GM18858 (cell line): Measurements from ENCODE around the gene GSG1L.

ENCODE experiments used
- ATAC-seq: cut with Tn5 transposase; IDR thresholded peaks from one replicate; pipeline ENCODE4 v1.9.1; 2021; ENCODE audit not compliant: unreplicated experiment

GSG1L gene

DNA sequence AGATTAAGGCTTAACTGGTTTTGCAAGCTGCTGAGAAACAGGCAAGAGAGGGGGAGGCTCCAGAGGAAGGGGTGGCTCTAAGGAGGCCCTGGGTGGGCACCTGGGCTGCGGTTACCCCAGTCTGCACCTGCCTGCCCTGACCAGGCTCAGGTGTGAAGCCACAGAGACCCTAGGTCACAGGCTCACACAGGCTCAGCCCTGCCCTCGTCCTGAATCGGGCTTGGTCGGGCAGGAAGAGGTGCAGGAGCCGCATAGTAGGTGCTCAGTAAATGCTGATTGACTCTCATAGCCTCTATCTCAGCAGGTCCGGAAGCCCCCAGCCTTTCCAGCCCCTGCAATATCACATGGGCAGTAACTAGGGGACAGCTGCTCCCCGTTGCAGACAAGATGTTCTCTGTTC is 203.4 kb downstream of the GSG1L start:
- ATAC-seq = no peak

GRCh38 chr16:27859020-27859419 is 204.5 kb downstream of the GSG1L start:
- ATAC-seq = no peak

GRCh38 chr16:27853651-27854050 is 209.9 kb downstream of the GSG1L start:
- ATAC-seq = no peak

- ATAC-seq = no peak
These were observed 210.4 kb downstream of the GSG1L start for GRCh38 chr16:27853101-27853500.

GRCh38 chr16:27852681-27853080 is 210.8 kb downstream of the GSG1L start:
- no peak for ATAC-seq

GRCh38 chr16:27852116-27852515 is 211.4 kb downstream of the GSG1L start:
- no peak for ATAC-seq

- no peak for ATAC-seq
These were observed 211.9 kb downstream of the GSG1L start for GRCh38 chr16:27851586-27851985.

- ATAC-seq = no peak
These were observed 213.9 kb downstream of the GSG1L start for GRCh38 chr16:27849621-27850020.

- ATAC-seq = no peak
These were observed 216.4 kb downstream of the GSG1L start for GRCh38 chr16:27847030-27847550.

DNA sequence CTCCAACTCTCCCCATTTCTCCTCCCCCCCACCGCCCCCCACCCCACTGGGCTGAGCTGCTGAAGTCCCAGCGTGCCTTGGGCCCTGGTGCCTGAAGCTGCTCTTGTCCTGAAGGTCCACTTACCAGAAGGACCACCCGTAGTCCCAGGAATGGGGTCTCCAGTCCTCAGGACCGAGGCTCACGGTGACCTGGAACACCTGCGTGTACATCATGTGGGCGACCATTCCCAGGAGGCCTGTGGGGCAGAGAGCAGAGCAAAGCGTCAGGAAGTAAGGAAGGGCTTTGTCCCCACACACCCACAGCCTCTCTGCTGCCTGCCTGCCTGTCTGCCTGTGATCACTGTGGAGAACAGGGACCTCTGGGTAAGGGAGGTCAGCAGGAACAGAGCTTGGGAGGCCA is 218.7 kb downstream of the GSG1L start:
- no peak for ATAC-seq

DNA sequence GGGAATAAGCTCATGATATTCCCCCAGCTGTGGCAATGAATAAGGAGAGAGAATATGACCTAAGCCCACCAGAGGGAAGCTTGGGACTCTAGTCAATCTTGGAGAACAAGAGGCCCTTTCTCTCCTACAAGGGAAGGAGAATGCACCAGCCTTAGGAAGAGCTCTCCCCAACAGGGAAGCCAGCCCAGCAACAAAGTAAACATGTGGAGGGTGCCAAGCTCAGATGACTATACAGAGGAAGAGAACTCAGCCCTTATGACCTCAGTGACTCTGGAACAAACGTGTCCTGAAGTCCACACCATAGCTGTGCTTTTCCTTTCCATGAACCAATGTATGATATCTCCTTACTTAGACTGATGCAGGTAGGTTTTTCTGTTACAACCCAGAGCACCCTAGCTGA is 219.7 kb downstream of the GSG1L start:
- no peak for ATAC-seq

GRCh38 chr16:27841911-27842310 is 221.6 kb downstream of the GSG1L start:
- ATAC-seq = no peak

DNA sequence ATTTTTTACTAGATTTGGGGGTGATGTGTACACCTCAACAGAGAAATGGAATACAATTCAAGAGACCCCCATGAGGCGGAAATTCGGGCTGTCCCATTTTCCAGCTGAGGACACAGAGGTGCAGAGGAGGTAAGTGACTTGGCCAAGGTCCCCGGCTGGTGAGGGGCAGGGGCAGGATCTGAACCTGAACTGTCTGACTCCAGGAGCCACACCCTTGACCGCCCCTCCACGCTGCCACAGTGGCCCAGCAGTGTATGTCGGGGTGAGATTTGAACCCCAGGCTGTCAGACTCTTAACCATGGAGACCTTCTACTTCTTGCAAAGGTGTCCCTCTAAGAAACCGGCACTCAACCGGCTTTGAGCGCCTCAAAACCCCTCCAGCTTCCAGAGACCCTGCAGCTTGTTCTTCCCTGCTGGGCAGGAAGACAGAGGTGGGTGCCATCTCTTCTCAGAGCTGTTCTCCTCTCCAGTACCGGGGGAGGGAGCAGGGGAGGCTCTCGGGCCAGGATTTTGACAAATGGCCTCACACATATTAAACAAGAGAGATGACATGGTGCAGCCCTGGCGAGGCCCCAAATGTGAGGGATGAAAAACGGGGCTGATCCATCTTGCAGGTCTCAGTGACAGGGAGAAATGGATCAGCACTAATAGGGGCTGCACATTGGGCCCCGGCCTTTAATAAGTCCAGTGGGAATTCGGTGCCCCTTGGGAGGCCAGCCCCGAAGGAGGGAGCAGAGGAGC is 222.3 kb downstream of the GSG1L start:
- ATAC-seq = no peak

GRCh38 chr16:27840311-27841060 is 223.0 kb downstream of the GSG1L start:
- ATAC-seq = no peak

- ATAC-seq = no peak
These were observed 224.1 kb downstream of the GSG1L start for GRCh38 chr16:27839419-27839818.

GRCh38 chr16:27838536-27839175 is 224.9 kb downstream of the GSG1L start:
- no peak for ATAC-seq

- no peak for ATAC-seq
These were observed 233.5 kb downstream of the GSG1L start for GRCh38 chr16:27829975-27830374.

DNA sequence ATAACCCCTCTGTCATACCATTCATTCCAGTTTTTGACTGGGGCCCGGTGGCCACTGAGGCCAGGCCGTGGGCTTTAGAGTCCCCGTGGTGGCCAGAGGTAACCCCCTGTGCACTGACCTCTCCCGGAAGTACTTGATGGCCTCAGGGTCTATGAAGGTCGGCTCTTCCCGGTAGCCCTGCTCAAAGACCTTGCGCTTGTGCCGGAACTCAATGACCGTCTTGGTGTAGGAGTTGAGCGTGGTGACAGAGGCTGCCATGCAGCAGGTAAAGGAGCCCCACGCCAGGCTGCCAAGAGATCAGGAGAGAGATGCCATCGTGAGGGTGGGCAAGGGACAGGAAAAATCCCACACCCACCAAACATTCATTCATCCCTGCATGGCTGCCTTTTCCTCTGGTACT is 234.8 kb downstream of the GSG1L start:
- no peak for ATAC-seq

- no peak for ATAC-seq
These were observed 235.7 kb downstream of the GSG1L start for GRCh38 chr16:27827765-27828164.

GRCh38 chr16:27826893-27827289 is 236.6 kb downstream of the GSG1L start:
- no peak for ATAC-seq

GRCh38 chr16:27826081-27826892 is 237.2 kb downstream of the GSG1L start:
- ATAC-seq = no peak
